ENCODE results near the gene GPX3.

Gene GPX3

DNA sequence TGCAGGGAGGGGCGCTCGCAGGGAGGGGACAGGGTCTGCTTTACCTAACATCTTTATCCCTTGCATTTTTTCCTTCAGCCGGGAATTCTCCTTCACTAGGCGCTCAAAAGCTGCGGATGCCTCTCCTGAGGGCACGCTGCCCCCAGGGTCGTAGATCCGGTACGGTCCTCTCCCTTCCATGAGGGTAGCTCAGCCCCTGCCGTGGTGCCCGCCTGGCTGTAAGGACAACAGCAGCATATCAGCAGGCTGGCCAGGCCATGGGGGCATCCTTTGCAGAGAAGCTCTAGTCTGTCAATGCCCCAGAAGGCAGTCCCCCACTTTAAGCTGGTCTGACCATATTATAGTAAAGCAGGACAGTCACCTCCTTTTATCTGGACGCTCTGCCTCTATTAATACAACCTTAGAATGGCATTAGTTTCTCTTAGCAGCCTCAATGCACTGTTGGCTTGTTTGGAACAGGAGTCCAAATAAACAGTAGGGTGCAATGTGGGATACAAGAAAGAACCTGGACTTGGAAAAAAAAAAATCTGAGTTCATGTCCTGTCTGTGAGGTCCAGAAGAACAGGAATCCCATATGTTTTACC is 44.6 kb downstream of the GPX3 start:
- DNase-seq (ENCODE audit: extremely low spot score) = no peak
- no peak for TF ChIP-seq SUZ12 (IDR thresholded peaks at IDR 0.05)
- no peak for TF ChIP-seq FOXK2 (IDR thresholded peaks at IDR 0.05)
- TF ChIP-seq ELF4 (IDR thresholded peaks at IDR 0.05) = no peak
- no peak for TF ChIP-seq FOXA1 (IDR thresholded peaks at IDR 0.05)
- no peak for TF ChIP-seq NFRKB (IDR thresholded peaks at IDR 0.05)
- TF ChIP-seq CTBP1 (IDR thresholded peaks at IDR 0.05; ENCODE audit: borderline replicate concordance) = no peak
- no peak for TF ChIP-seq FOXM1 (IDR thresholded peaks at IDR 0.05; ENCODE audit: borderline replicate concordance)
- no peak for TF ChIP-seq ARNT (IDR thresholded peaks at IDR 0.05)
- TF ChIP-seq, protein P1, sequence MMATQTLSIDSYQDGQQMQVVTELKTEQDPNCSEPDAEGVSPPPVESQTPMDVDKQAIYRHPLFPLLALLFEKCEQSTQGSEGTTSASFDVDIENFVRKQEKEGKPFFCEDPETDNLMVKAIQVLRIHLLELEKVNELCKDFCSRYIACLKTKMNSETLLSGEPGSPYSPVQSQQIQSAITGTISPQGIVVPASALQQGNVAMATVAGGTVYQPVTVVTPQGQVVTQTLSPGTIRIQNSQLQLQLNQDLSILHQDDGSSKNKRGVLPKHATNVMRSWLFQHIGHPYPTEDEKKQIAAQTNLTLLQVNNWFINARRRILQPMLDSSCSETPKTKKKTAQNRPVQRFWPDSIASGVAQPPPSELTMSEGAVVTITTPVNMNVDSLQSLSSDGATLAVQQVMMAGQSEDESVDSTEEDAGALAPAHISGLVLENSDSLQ (IDR thresholded peaks at IDR 0.05) = no peak
- no peak for TF ChIP-seq TARDBP (IDR thresholded peaks at IDR 0.05)
- ChIA-PET CTCF (interaction anchor here (0.6 kb wide), 1 partner anchor 15 kb away, joined by 6 read pairs; no protein-coding TSS in a partner anchor), POLR2A (no interaction called here)

DNA sequence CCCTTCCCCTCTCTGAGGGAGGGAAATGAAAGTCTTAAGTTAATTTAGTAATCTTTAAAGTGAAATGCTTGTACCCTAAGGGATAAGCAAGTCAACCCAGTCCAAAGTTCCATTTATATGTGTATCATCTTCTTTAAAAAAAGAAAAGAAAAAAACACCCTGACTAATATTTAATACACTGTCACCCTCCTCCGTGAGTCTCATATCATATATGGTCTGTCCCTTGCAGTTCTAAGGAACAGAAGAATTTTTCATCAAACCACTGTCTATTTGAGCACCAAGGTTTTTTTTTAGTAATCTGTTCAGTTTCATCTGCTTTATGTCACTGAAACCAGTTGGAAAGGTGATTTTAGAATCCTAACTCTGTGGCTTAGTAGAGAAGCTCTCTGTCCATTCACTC is 45.2 kb downstream of the GPX3 start:
- CTCF ChIA-PET = interaction anchor here (0.6 kb wide), 1 partner anchor 14 kb away, joined by 6 read pairs; no protein-coding TSS in a partner anchor
- POLR2A ChIA-PET = no interaction called here
- TF ChIP-seq SP1 (IDR thresholded peaks at IDR 0.05) (no peak), BHLHE40 (IDR thresholded peaks at IDR 0.05; ENCODE audit: borderline replicate concordance) (no peak), FOXM1 (IDR thresholded peaks at IDR 0.05; ENCODE audit: borderline replicate concordance) (no peak), FOXA1 (IDR thresholded peaks at IDR 0.05) (no peak), CTBP1 (IDR thresholded peaks at IDR 0.05; ENCODE audit: borderline replicate concordance) (no peak), NFRKB (IDR thresholded peaks at IDR 0.05) (no peak), TARDBP (IDR thresholded peaks at IDR 0.05) (no peak), HDGF (IDR thresholded peaks at IDR 0.05; ENCODE audit: borderline replicate concordance) (no peak), ARNT (IDR thresholded peaks at IDR 0.05) (no peak), ELF4 (IDR thresholded peaks at IDR 0.05) (no peak), ZNF384 (IDR thresholded peaks at IDR 0.05) (no peak), LEF1 (IDR thresholded peaks at IDR 0.05; ENCODE audit: borderline replicate concordance) (no peak), L3MBTL2 (conservative IDR thresholded peaks at IDR 0.05) (no peak), FOXK2 (IDR thresholded peaks at IDR 0.05) (no peak), SUZ12 (IDR thresholded peaks at IDR 0.05) (no peak)
- TF ChIP-seq, protein P1 (IDR thresholded peaks at IDR 0.05) = no peak

DNA sequence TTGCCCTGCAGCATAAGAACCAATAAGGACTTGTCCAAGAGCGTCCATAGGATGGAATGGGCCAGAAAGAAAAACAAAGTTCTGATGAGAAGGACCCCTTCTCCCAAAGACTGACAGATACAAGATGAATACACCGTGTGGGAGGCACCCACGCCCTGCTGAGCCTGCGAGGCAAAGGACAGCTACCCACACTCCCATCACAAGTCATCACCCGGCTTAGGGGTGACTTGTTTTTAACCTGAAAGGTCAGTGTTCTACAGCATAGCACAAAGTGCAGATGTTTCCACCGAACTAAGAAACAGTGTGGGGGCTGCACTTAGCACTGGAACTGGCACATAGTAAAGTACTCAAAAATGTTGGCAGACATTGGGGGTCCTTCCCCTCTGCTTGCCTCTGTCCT is 46.5 kb downstream of the GPX3 start:
- ChIA-PET CTCF (interaction anchor here (0.8 kb wide), 1 partner anchor 15 kb away, joined by 6 read pairs; no protein-coding TSS in a partner anchor), POLR2A (no interaction called here)
- TF ChIP-seq ELF4 (IDR thresholded peaks at IDR 0.05) (no peak), CTBP1 (IDR thresholded peaks at IDR 0.05; ENCODE audit: borderline replicate concordance) (no peak), BHLHE40 (IDR thresholded peaks at IDR 0.05; ENCODE audit: borderline replicate concordance) (no peak), SUZ12 (IDR thresholded peaks at IDR 0.05) (no peak), TARDBP (IDR thresholded peaks at IDR 0.05) (no peak), ZNF384 (IDR thresholded peaks at IDR 0.05) (no peak), FOXK2 (IDR thresholded peaks at IDR 0.05) (no peak), SP1 (IDR thresholded peaks at IDR 0.05) (no peak), FOXA1 (IDR thresholded peaks at IDR 0.05) (no peak), NFRKB (IDR thresholded peaks at IDR 0.05) (no peak), FOXM1 (IDR thresholded peaks at IDR 0.05; ENCODE audit: borderline replicate concordance) (no peak)
- TF ChIP-seq, protein P1 (IDR thresholded peaks at IDR 0.05) = no peak
- no peak for DNase-seq (ENCODE audit: extremely low spot score)

More for the DNA sequence above, 45.2 kb downstream of the GPX3 start:
- no peak for DNase-seq (ENCODE audit: extremely low spot score)

DNA sequence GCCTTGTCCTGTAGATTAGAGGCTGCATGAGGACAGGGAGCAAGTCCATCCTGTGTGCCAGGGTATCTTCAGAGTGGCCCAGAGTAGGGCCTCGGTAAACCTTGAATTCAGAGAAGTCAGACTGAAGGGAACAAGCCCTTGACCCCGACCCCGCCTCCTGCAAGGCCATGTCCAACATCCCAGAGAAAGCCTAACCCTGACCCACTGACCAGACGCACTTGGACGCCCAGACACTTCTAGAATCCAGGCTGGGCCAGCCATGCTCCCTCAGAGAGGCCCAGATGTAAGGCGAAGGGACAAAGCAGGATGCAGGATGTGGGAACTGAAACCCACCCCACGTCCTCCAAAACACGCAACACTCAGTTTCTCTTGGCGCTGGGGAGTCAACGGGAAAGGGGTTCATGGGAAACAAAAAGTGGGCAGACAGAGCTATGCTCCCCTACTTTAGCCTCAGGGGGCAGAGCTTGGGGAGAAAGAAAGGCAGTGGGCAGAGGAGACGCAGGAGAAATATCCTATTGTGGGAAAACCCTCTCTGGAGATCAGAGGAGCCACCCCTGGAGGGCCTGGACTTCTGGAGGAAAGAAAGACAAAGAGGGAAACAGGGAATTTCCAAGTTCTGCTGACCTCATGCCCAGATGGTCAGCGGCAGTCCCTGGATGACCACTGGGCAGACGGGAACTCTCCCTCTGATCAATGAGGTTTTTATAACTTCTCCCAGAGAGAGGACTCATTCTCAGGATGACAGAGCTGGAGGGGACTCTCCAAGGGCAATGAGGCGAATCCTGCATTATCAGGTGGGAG is 47.4 kb downstream of the GPX3 start:
- DNase-seq (ENCODE audit: extremely low spot score) = no peak
- ChIA-PET POLR2A (interaction anchor here (3.0 kb wide), 1 partner anchor 13 kb away, joined by 20 read pairs; the partner anchor contains the start of gene TNIP1), CTCF (no interaction called here)
- TF ChIP-seq FOXM1 (IDR thresholded peaks at IDR 0.05; ENCODE audit: borderline replicate concordance) = no peak
- no peak for TF ChIP-seq ARNT (IDR thresholded peaks at IDR 0.05)
- no peak for TF ChIP-seq HDGF (IDR thresholded peaks at IDR 0.05; ENCODE audit: borderline replicate concordance)
- no peak for TF ChIP-seq SUZ12 (IDR thresholded peaks at IDR 0.05)
- no peak for TF ChIP-seq FOXK2 (IDR thresholded peaks at IDR 0.05)
- TF ChIP-seq L3MBTL2 (conservative IDR thresholded peaks at IDR 0.05) = no peak
- TF ChIP-seq, protein P1 (IDR thresholded peaks at IDR 0.05) = no peak
- TF ChIP-seq ELF4 (IDR thresholded peaks at IDR 0.05) = no peak
- TF ChIP-seq NFRKB (IDR thresholded peaks at IDR 0.05) = no peak
- TF ChIP-seq SP1 (IDR thresholded peaks at IDR 0.05) = no peak
- no peak for TF ChIP-seq CTBP1 (IDR thresholded peaks at IDR 0.05; ENCODE audit: borderline replicate concordance)
- no peak for TF ChIP-seq LEF1 (IDR thresholded peaks at IDR 0.05; ENCODE audit: borderline replicate concordance)
